Measurements from ENCODE around the gene ADGRE1. TPM values are rescaled to one million over a fixed set of nuclear protein-coding genes. Genes with fewer than 3 reads are reported as not detected.

ADGRE1 gene
- total RNA-seq, 1 donor from 2014 or later = not detected

GRCh38 chr19:6987850-6988249, 100.5 kb downstream of the ADGRE1 start:
- Mint-ChIP-seq H3K4me1 (ENCODE audit: unreplicated experiment) (no peaks in the 10 kb centered on the region), H3K4me3 (ENCODE audit: unreplicated experiment) (no peak overlapping the region), H3K36me3 (ENCODE audit: low read depth, unreplicated experiment) (peaks cover 7% of the 10 kb centered on the region), H3K27me3 (ENCODE audit: unreplicated experiment) (peaks cover 6% of the 10 kb centered on the region), H3K27ac (ENCODE audit: unreplicated experiment) (no peak overlapping the region), H3K9me3 (ENCODE audit: unreplicated experiment) (peaks cover 34% of the 10 kb centered on the region)
- TF ChIP-seq, protein P1, sequence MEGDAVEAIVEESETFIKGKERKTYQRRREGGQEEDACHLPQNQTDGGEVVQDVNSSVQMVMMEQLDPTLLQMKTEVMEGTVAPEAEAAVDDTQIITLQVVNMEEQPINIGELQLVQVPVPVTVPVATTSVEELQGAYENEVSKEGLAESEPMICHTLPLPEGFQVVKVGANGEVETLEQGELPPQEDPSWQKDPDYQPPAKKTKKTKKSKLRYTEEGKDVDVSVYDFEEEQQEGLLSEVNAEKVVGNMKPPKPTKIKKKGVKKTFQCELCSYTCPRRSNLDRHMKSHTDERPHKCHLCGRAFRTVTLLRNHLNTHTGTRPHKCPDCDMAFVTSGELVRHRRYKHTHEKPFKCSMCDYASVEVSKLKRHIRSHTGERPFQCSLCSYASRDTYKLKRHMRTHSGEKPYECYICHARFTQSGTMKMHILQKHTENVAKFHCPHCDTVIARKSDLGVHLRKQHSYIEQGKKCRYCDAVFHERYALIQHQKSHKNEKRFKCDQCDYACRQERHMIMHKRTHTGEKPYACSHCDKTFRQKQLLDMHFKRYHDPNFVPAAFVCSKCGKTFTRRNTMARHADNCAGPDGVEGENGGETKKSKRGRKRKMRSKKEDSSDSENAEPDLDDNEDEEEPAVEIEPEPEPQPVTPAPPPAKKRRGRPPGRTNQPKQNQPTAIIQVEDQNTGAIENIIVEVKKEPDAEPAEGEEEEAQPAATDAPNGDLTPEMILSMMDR (IDR thresholded peaks at IDR 0.05; ENCODE audit: unreplicated experiment) = no peak
- no peak for DNase-seq (ENCODE audit: low spot score)

DNA sequence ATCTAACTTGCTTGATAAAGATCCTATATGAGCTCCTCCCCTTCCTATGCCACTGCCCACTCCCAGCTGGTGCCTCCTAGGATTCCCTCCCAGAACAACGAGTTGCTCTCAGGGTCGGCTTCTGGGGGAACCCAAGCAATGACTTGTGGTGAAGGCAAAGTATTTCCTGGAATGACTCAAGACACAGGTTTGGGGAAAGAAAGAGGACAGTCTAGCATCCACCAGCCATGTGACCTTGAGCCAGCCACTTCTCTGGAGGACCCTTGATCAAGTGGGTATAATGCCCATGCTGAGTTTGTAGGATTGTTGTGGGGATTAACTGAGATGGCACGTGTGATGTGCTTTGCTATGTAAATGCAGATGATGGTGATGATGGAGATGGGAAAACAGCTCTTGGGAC, 100.9 kb downstream of the ADGRE1 start:
- Mint-ChIP-seq H3K4me3 (ENCODE audit: unreplicated experiment) (peak overlapping the region; percentile 31), H3K4me1 (ENCODE audit: unreplicated experiment) (no peaks in the 10 kb centered on the region), H3K27me3 (ENCODE audit: unreplicated experiment) (peaks cover 6% of the 10 kb centered on the region), H3K9me3 (ENCODE audit: unreplicated experiment) (peaks cover 30% of the 10 kb centered on the region), H3K27ac (ENCODE audit: unreplicated experiment) (no peak overlapping the region), H3K36me3 (ENCODE audit: low read depth, unreplicated experiment) (peaks cover 7% of the 10 kb centered on the region)
- DNase-seq (ENCODE audit: low spot score) = no peak
- TF ChIP-seq, protein P1 (IDR thresholded peaks at IDR 0.05; ENCODE audit: unreplicated experiment) = no peak

Other genes starting within 250 kb of the ADGRE1 start
- not detected for gene TNFSF14, start 217.4 kb upstream of the ADGRE1 start, total RNA-seq (ENCODE audit: unreplicated experiment)
- gene C3, start 166.9 kb upstream of the ADGRE1 start, total RNA-seq (ENCODE audit: unreplicated experiment) = not detected
- gene GPR108, start 150.0 kb upstream of the ADGRE1 start, total RNA-seq (ENCODE audit: unreplicated experiment) = 69.1 TPM
- 42.8 TPM for gene TRIP10, start 147.9 kb upstream of the ADGRE1 start, total RNA-seq (ENCODE audit: unreplicated experiment)
- gene SH2D3A, start 120.1 kb upstream of the ADGRE1 start, total RNA-seq (ENCODE audit: unreplicated experiment) = 1.5 TPM
- not detected for gene VAV1, start 114.9 kb upstream of the ADGRE1 start, total RNA-seq (ENCODE audit: unreplicated experiment)
- gene MBD3L2B, start 133.9 kb downstream of the ADGRE1 start, total RNA-seq (ENCODE audit: unreplicated experiment) = not detected
- not detected for gene MBD3L5, start 143.0 kb downstream of the ADGRE1 start, total RNA-seq (ENCODE audit: unreplicated experiment)
- not detected for gene MBD3L4, start 152.6 kb downstream of the ADGRE1 start, total RNA-seq (ENCODE audit: unreplicated experiment)
- gene MBD3L2, start 161.7 kb downstream of the ADGRE1 start, total RNA-seq (ENCODE audit: unreplicated experiment) = not detected
- gene MBD3L3, start 171.1 kb downstream of the ADGRE1 start, total RNA-seq (ENCODE audit: unreplicated experiment) = not detected
- 10.3 TPM for gene ZNF557, start 182.1 kb downstream of the ADGRE1 start, total RNA-seq (ENCODE audit: unreplicated experiment)